CD4-positive, alpha-beta T cell treated with Interleukin-10 for 1 hour (primary cell): ENCODE data around the gene TRMU.

Experiments used
- DNase-seq: peaks from one replicate; pipeline ENCODE4 v3.0.0-alpha.2; 2020

Gene TRMU

GRCh38 chr22:46357711-46358520 is 22.4 kb downstream of the TRMU start:
- DNase-seq = no peak

- DNase-seq = no peak
These were observed 23.3 kb downstream of the TRMU start for GRCh38 chr22:46358766-46359165.

GRCh38 chr22:46359362-46359761 is 23.8 kb downstream of the TRMU start:
- DNase-seq = no peak

DNA sequence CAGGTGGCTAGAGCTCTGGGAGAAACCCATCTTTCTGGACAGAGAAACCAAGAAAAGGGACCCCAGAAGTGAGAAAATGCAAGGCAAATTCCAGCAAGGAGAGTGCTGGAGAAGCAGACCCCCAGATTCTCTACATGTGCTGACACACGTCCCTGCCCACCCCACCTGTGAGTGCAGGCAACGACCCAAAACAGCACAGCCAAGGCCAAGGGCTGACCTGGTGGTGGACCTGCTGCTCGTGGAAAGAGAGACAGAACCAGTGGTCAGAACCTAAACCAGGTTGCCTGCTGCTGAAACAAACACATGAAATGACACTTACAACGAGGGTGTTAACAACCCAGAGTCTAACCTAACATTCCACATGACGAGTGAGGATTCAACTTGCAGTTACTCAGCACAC is 24.6 kb downstream of the TRMU start:
- DNase-seq = no peak

DNA sequence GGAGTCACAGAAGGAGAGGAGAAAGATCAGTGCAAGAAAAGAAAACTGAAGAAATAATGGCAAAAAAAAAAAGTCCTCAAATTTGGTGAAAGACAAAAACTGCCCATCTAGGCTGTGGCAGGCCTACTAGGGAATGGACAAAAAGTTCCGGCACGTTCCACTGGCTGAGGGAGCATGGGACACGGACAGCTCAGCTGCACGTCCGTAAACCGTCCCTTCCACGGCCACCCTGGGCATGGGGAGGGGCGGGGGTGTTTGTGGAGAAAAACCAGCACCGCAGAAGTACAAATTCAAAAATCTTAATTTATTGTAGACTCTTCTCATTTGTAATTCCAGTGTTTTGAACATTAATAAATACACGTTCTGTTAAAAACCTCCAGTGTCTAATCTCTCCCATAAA is 25.4 kb downstream of the TRMU start:
- no peak for DNase-seq

DNA sequence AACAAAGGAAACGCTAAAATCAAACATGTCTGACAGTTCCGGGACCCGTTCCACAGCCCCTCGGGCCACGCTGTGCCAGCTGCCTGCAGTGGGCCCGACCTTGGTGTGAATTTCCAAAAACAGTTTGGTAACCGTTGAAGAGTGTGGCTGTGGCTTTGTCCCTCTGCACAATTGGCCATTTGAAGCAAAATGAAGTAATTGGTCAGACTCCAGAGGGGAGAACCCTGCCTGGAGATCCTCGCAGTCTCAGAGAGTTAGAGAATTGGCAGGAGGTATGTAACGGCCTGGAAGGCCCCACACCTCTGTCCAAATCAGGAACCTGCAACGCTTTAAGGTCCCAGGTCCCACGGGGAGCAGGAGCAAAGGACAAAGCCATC is 26.3 kb downstream of the TRMU start:
- no peak for DNase-seq

DNA sequence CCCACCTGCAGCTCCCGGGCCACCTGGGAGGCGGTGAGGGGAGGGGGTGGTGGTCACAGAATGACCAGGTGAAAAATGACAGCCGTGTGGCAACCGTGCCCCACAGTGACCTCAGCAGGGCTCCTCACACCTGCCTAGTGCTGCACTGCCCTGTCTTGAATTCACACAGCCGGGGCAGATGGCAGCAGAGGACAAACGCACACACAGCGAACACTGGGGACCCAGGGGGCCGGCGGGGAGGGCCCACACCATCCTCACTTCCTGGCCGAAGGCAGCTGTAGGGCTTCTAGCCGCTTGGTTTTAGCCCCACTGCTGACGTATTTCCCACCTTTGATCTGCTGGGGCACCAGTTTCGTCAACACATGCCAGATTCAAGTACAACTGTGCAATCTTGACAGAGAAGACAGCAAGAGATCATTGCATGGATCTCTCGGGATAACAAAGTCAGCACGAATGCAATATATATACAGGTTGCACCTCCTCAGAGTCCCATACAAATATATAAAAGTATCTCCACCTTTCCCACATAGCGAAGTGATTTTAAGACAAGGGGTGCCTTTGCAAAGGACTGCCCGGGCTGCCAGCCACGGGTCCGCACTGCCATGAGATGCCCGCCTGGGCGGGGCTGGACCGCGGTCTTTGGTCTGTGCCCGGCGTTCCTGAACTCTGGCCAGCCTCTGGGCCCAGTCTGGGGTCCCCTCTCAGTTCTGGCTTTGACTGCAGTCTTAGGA is 26.9 kb downstream of the TRMU start:
- DNase-seq = no peak

DNA sequence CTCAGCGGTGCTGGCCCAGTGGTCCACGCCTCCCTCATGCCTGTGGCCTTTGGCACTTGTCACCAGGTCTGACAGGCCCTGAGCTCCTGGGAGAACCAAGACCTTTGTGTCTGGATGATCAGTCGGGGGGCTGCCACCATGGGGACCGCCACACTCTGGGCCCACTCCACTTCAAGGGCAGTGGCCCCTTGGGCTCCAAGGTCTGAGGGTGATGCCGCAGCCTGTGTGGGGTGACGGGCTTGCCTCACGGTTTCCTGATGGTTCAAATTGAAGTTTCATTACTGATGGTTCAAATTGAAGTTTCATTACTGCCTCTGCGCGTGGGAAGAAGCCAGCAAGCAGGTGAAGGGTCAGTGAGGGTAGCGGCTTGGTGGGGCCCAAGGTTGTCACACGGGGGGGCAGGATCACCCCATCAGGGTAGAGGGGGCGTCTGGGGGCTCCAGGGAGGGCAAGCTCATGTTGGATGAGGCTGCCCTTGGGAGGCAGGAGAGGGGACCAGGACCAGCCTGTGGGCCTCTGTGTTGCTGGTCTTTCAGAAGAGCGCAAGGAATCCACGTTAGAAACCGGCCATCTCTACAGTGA is 27.5 kb downstream of the TRMU start:
- no peak for DNase-seq

DNA sequence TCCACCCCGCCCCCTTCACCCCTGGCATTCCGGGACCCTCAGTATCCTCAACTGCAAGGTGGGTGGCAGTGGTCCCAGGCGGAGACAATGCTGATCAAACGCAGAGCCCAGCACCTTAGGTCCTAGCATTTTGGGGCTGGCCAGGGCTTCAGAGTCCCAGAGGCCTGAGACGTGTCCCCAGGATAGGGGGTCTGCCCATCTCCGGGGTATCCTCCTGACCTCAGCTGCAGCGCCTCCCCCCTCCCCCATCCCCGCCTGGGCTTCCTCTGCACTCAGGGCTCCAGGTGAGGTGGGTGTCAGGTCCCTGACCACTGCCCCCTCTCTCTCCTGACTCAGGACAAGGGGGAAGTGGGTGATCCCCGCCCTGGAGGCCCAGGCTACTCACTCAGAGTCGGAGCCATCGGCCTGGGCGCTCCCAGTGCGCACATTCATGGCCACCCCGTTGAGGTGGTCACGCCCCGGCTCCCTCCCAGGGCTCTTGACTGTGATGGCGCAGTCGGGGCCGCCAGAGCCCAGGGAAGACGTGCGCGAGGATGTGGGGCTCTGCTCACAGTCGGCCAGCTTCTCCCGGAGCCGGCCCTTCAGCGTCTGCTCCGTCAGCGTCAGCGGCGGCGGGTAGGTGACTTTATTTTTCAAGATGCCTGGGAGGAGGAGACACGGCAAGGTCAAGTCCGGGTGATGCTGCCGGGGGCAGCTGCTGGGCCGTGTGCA is 28.3 kb downstream of the TRMU start:
- DNase-seq = no peak

DNA sequence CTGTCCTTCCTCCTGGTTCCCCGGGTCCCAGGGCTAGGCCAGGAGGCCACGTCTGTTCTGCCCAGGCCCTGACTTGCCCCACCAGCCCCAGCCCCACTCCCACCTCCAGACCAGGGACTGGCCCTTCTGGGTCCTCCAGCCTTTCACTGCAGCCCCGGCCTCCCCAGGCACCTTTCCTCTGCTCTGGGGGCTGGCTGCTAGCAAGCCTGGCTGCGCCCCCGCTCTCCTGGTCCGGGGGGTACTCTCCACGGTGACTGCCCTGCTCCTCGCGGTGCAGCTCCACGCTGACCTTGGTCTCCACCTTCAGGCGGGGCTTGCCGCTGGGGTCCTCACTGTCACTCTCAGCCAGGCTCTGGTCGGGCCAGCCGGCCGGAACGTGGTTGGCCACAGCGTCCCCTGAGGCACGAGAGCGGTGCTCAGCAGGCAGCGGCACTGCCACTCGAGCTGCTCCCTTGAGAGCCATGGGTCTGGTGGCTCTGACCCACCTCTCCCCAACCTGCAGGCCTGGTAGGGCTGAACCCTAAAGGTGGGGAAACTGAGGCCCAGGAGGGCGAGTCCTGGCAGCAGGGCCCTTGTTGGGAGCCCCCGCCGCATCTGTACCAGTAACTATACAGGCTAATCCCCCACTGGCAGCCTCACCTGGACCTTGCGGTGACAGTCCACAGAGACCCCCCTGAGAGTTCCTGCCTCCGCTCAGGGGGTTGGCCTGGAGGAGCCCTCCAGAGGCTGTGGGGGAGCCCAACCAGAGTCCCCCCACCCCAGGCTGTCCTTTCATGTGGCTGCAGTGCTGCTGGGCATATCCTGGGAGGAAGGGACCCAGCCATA is 29.0 kb downstream of the TRMU start:
- no peak for DNase-seq

DNA sequence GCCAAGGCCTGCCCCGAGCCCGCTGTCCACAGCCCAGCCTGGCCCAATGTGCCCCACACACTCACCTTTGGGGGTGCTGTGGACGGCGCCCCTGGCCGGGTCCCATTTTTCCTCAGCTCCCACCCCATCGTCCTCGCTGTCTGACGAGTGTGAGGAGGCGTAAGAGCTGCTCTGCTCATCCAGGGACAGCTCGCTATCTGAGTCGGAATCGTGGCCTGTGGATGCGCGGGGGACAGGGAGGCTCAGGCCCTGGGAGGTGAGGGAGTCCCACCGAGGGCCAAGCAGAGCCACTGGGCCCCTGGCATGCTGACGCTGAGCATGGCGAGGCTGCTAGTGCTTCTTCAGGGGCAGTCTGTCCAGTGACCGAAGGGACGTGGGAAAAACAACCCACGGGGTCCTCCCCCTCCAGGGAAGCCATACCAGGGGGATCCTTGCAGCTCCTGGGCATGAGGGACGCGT is 29.7 kb downstream of the TRMU start:
- no peak for DNase-seq

DNA sequence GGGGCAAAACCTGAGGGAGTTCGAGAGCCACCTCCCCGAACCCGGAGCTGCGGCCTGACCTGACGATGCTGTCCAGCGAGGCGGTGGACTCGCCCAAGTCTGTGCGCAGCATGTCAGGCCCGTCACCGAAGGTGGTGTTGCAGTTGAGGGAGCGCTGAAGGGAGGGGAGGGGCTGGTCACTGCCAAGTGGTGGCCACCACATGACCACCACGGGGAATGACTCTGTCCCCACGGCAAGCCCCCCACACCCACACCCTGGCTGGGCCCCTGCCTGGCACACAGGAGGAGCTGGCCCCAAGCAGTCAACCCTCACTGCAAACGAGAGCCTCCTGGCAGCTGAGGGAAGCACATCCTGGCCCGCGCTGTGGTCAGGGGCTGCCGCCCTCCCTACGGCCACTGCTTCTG is 30.8 kb downstream of the TRMU start:
- DNase-seq = no peak

DNA sequence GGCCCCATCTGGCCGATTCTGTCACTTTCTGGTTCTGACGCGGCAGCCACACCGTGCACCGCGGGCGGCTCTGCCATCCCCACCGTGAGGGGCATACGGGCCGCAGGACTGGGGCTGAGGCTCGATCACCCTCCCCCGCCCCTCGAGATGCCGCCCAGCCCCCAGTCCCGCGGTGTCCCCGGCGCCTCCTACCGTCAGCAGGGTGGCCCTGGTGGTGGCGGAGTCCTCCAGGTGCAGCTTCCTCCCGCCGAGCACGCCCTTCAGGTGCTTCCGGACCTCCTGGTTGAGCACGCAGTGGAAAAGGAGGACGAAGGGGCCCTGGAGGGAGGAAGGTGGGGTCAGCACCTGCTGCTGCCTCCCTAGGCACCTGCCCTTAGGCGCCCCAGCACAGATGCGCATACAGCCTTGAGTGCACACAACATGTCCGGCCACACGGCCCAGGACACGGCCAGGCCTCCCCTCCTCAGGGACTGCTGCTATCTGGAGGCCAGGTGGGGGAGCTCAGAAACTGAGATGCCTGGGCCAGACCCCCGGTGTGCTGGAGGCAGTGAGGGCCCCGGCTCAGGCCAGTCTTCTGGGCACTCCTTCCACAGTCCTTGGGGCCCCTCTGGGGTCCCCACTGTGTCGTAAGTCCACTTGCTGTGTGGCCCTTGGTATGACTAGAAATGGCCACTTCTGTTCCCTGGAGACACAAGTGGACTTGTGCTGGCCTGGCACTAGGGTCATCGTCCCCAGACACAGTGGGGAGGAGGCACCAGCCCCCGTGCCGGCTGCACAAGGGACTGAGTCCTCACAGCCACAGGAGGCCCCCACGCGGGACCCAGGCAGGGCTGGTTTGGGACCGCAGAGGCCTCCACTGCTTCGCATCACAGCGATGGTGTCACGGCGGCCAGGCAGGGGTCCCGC is 31.5 kb downstream of the TRMU start:
- DNase-seq = no peak

- DNase-seq = peak; percentile 72
These were observed 32.2 kb downstream of the TRMU start for GRCh38 chr22:46367707-46368191.

DNA sequence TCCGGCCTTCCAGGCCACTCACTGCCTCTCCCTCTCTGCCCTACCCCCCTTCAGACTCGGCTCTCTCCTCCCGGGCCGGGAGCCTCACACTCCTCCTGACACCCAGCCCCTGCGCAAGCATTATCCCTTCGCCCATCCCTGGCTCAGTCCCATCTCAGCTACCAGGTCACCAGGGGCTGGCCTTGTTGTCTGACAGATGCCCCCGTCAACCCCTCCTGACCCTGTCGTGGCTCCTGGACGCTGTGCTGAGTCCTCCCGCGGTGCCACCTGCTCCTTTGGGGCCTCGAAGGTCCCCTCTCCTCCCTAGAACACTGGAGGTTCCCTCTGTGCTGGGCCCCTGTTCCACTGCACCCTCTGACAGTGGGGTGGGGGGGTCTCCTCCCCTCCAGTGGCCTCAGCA is 32.9 kb downstream of the TRMU start:
- DNase-seq = no peak

GRCh38 chr22:46368871-46369715 is 33.6 kb downstream of the TRMU start:
- no peak for DNase-seq

- peak; percentile 18 for DNase-seq
These were observed 34.4 kb downstream of the TRMU start for GRCh38 chr22:46369716-46370583.

DNA sequence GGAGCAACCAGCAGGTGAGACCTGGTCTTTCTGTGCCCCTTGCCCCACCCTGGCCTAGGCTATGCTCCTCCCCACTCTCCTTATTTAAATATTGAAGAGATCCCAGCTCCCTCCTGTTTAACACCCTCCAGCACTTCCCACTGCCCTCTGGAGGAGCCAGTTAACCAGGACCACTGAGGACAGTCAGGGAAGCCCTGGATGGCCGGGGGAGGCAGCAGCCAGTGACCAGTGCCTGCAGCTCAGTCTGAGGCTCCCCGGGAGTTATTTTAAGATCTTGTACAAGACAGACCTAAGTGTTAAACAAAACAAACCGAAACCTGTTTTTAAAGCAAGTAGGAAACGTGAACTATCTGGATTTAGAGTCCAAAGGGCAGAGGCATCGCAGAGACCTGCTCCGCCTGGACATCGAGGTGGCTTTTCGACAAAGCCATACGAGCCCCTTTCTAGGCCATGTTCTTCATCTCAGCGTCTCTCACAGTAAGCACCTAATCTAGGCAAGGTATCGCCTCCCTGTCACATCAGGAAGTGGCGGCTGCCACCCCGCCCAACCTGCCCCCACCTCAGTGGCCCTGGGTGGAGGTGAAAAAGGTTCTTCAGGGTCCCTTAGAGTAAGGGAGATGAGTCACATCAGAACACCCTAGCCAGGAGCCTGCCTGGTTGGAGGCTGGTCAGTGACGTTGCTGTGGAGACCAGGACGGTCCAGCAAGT is 35.2 kb downstream of the TRMU start:
- peak; percentile 69 for DNase-seq
